Panc1 (cell line): ENCODE results near the gene PHLDB1. TPM values are rescaled to one million over a fixed set of nuclear protein-coding genes. Genes with fewer than 3 reads are reported as not detected.

Experiments
- ATAC-seq: fragments of 200-7000 bp; cut with Tn5 transposase; 2 replicates; pipeline ENCODE4 v1.9.1; 2020; ENCODE audit warnings: mild to moderate bottlenecking, moderate library complexity
- BruUV-seq: library from RNA; stranded (reverse); fragments of 400-500 nt; replicated peaks from 2 replicates; lab custom pipeline; 2021; lab: Mats Ljungman, UMichigan
- CTCF ChIA-PET: fragments of 300-600 bp; sonication (Branson Sonifier 250); formaldehyde crosslinking; loops from one replicate; lab custom pipeline; 2022; ENCODE audit warnings: antibody characterized with exemption; lab: Charles Lee
- POLR2A ChIA-PET: fragments of 300-600 bp; sonication (Branson Sonifier 250); formaldehyde crosslinking; loops from one replicate; lab custom pipeline; 2022; ENCODE audit warnings: antibody characterized with exemption; lab: Charles Lee
- DNase-seq: peaks from one replicate; pipeline ENCODE4 v3.0.0-alpha.2; 2010; ENCODE audit warnings: low read depth, low spot score
- H3K27ac ChIP-seq: 2 replicates; pipeline ENCODE4 v1.5.1; 2011; ENCODE audit warnings: mild to moderate bottlenecking, low read length, inconsistent platforms
- H3K27me3 ChIP-seq: fragments of 200-500 bp; sonication (Bioruptor generic); 2 replicates; pipeline ENCODE4 v1.6.0; 2014; ENCODE audit warnings: low read length, inconsistent platforms; ENCODE audit not compliant: control insufficient read depth, insufficient read depth
- H3K36me3 ChIP-seq: fragments of 200-500 bp; sonication (Bioruptor generic); 2 replicates; pipeline ENCODE4 v1.5.1; 2014; ENCODE audit warnings: inconsistent platforms, mild to moderate bottlenecking, low read length, moderate library complexity; ENCODE audit not compliant: control insufficient read depth, insufficient read depth
- H3K4me1 ChIP-seq: 2 replicates; pipeline ENCODE4 v1.5.1; 2011; ENCODE audit warnings: inconsistent platforms, mild to moderate bottlenecking, low read length, moderate library complexity; ENCODE audit not compliant: control insufficient read depth, insufficient read depth
- H3K4me3 ChIP-seq, 2 experiments: 2 replicates each; pipeline ENCODE4 v1.5.1; 2011 to 2012; ENCODE audit warnings: low read depth in 2 of 2, low read length in 2 of 2, mild to moderate bottlenecking in 2 of 2, inconsistent platforms in 1 of 2, moderate library complexity in 1 of 2
- H3K9me3 ChIP-seq: fragments of 200-500 bp; sonication (Bioruptor generic); 2 replicates; pipeline ENCODE4 v1.5.1; 2014; ENCODE audit warnings: low read depth, mild to moderate bottlenecking, inconsistent platforms, low read length, moderate library complexity; ENCODE audit not compliant: control insufficient read depth, insufficient read depth
- POLR2AphosphoS5 ChIP-seq: IDR thresholded peaks from 2 replicates; pipeline ENCODE4 v1.6.1; 2012; ENCODE audit warnings: mild to moderate bottlenecking, low read depth, low read length, moderate library complexity
- SIN3A ChIP-seq: IDR thresholded peaks from 2 replicates; pipeline ENCODE4 v1.6.1; 2012; ENCODE audit warnings: low read depth, mild to moderate bottlenecking, low read length, moderate library complexity, borderline replicate concordance; ENCODE audit not compliant: insufficient read depth
- TCF7L2 ChIP-seq: IDR thresholded peaks from 2 replicates; pipeline ENCODE4 v1.6.1; 2011; ENCODE audit warnings: mild to moderate bottlenecking, low read depth, low read length, inconsistent platforms
- in situ Hi-C: cut with HindIII; loops from 2 replicates; pipeline ENCODE4 v1.10.0; 2016; ENCODE audit warnings: low sequenced_read_pairs, low pct_unique_long_range_greater_than_20kb
- intact Hi-C: fragments of 100-400 bp; cut with micrococcal nuclease; formaldehyde crosslinking; loops from one replicate; pipeline ENCODE4 v1.10.0; 2022; ENCODE audit not compliant: unreplicated experiment
- total RNA-seq: library from RNA; stranded (reverse); gene quantifications from one replicate; pipeline ENCODE4 v1.2.1, GENCODE V29; 2021; ENCODE audit not compliant: unreplicated experiment
- TF ChIP-seq, protein P1 (sequence below), 2 experiments: IDR thresholded peaks; 2 replicates each; pipeline ENCODE4 v1.6.1; 2011 to 2012; ENCODE audit warnings: low read depth in 2 of 2, control low read depth in 1 of 2, low read length in 1 of 2, mild to moderate bottlenecking in 1 of 2, moderate library complexity in 1 of 2; ENCODE audit not compliant: insufficient read depth in 1 of 2
- TF ChIP-seq, protein P2 (sequence below): fragments of 450-650 bp; IDR thresholded peaks from 2 replicates; pipeline ENCODE4 v1.5.1; 2017; ENCODE audit warnings: mild to moderate bottlenecking

Gene PHLDB1
- total RNA-seq, 1 experiment from 2014 or later = 97.7 TPM

DNA sequence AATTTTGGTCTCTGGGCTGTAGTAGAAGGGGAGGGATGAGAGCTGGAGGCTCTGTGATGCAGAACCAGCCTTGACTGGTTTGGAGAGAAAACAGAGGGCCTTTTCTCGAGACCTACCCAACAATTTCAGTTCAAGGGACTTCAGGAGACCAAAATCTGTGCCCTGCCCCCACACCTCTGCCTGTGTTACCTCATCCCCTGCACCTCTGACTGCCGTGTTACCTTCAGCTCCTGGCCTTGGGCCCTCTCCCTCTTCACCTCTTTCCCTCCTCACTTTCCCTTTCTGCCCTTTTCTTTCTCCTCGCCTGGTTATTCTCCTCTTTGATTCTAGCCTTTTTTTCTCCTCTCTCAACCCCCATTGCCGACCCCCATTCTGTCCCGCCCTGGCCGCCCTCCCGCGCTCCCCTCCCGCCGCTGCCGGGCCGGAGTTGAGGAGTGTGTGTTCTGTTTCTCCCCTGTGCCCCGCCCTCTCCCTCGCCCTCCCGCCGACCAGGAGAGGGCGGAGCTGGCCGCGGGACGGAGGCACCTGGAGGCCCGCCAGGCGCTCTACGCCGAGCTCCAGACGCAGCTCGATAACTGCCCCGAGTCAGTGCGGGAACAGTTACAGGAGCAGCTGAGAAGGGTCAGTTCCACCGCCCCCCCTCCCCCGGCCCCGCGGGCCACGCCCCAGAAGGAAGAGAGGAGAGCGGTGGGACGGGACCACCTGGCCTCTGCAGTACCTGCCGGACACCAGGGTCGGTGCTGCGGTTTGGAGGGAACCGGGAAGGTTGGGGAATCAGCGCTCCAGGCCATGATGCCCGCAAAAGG, 27.2 kb downstream of the PHLDB1 start:
- no peak overlapping the region for H3K27ac ChIP-seq
- ATAC-seq = no peak
- no peaks in the 10 kb centered on the region for H3K27me3 ChIP-seq
- no peak overlapping the region for H3K4me3 ChIP-seq
- CTCF ChIA-PET = interaction anchor here (0.9 kb wide), 1 partner anchor 12 kb away, joined by 4 read pairs; no protein-coding TSS in a partner anchor
- no TSS peak for BruUV-seq
- in situ Hi-C loops (no loop called here), intact Hi-C loops (no loop called here)
- no peak for TF ChIP-seq TCF7L2
- TF ChIP-seq, protein P1, sequence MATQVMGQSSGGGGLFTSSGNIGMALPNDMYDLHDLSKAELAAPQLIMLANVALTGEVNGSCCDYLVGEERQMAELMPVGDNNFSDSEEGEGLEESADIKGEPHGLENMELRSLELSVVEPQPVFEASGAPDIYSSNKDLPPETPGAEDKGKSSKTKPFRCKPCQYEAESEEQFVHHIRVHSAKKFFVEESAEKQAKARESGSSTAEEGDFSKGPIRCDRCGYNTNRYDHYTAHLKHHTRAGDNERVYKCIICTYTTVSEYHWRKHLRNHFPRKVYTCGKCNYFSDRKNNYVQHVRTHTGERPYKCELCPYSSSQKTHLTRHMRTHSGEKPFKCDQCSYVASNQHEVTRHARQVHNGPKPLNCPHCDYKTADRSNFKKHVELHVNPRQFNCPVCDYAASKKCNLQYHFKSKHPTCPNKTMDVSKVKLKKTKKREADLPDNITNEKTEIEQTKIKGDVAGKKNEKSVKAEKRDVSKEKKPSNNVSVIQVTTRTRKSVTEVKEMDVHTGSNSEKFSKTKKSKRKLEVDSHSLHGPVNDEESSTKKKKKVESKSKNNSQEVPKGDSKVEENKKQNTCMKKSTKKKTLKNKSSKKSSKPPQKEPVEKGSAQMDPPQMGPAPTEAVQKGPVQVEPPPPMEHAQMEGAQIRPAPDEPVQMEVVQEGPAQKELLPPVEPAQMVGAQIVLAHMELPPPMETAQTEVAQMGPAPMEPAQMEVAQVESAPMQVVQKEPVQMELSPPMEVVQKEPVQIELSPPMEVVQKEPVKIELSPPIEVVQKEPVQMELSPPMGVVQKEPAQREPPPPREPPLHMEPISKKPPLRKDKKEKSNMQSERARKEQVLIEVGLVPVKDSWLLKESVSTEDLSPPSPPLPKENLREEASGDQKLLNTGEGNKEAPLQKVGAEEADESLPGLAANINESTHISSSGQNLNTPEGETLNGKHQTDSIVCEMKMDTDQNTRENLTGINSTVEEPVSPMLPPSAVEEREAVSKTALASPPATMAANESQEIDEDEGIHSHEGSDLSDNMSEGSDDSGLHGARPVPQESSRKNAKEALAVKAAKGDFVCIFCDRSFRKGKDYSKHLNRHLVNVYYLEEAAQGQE (IDR thresholded peaks at IDR 0.05; ENCODE audit: insufficient read depth in 1 of 2, low read depth in 2 of 2, low read length in 1 of 2) = no peak
- no peak for TF ChIP-seq SIN3A
- no peak for TF ChIP-seq POLR2AphosphoS5
- TF ChIP-seq, protein P2, sequence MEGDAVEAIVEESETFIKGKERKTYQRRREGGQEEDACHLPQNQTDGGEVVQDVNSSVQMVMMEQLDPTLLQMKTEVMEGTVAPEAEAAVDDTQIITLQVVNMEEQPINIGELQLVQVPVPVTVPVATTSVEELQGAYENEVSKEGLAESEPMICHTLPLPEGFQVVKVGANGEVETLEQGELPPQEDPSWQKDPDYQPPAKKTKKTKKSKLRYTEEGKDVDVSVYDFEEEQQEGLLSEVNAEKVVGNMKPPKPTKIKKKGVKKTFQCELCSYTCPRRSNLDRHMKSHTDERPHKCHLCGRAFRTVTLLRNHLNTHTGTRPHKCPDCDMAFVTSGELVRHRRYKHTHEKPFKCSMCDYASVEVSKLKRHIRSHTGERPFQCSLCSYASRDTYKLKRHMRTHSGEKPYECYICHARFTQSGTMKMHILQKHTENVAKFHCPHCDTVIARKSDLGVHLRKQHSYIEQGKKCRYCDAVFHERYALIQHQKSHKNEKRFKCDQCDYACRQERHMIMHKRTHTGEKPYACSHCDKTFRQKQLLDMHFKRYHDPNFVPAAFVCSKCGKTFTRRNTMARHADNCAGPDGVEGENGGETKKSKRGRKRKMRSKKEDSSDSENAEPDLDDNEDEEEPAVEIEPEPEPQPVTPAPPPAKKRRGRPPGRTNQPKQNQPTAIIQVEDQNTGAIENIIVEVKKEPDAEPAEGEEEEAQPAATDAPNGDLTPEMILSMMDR = no peak
- H3K36me3 ChIP-seq = peaks cover 5% of the 10 kb centered on the region; the same call in 1 of the 2 replicates
- no peaks in the 10 kb centered on the region for H3K9me3 ChIP-seq
- H3K4me1 ChIP-seq = no peaks in the 10 kb centered on the region
- no peak for DNase-seq
- POLR2A ChIA-PET = no interaction called here

DNA sequence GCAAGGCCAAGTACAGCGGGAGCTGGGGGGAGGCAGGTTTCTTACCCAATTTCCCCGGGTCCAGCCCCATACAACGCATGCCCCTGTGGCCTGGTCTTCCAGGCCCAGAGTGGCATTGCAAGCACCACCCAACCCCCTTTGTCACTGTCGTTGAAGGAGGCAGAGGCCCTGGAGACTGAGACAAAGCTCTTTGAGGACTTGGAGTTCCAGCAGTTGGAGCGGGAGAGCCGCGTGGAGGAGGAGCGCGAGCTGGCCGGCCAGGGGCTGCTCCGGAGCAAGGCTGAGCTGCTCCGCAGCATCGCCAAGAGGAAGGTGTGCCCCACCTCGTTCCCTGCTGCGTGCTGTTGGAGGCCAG, 27.8 kb downstream of the PHLDB1 start:
- ATAC-seq = no peak
- BruUV-seq = no TSS peak

More for the DNA sequence above, 27.8 kb downstream of the PHLDB1 start:
- ChIA-PET CTCF (no interaction called here), POLR2A (no interaction called here)
- H3K27me3 ChIP-seq = no peaks in the 10 kb centered on the region
- no peak overlapping the region for H3K27ac ChIP-seq
- in situ Hi-C loops (no loop called here), intact Hi-C loops (no loop called here)
- H3K4me3 ChIP-seq = no peak overlapping the region
- H3K36me3 ChIP-seq = peaks cover 5% of the 10 kb centered on the region; the same call in 1 of the 2 replicates
- H3K9me3 ChIP-seq = no peaks in the 10 kb centered on the region
- TF ChIP-seq POLR2AphosphoS5 (no peak), TCF7L2 (no peak), SIN3A (no peak)
- TF ChIP-seq, protein P2 = no peak
- TF ChIP-seq, protein P1 (IDR thresholded peaks at IDR 0.05; ENCODE audit: insufficient read depth in 1 of 2, low read depth in 2 of 2, low read length in 1 of 2) = no peak
- DNase-seq = no peak
- no peaks in the 10 kb centered on the region for H3K4me1 ChIP-seq
